Measurements from ENCODE around the gene ATF6.

DNA sequence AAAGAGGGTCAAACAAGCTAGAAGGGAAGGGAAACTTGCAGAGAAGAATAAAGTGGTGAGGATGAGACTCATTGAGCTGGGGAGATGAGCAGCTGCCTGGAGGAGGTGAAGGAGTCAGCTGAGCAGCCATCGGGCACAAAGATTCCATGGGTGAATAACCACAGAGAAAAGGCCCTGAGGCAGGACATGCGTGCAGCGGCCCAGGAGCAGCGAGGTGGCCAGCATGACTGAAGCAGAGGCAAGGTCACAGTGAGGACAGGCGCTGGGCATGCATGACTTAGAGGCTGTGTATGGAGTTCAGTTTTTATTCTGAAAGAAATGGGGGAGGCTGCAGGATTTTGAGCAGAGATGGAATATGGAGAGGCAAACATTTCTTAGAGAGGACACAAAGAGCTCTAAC, 232.7 kb downstream of the ATF6 start:
- TF ChIP-seq, protein P1, sequence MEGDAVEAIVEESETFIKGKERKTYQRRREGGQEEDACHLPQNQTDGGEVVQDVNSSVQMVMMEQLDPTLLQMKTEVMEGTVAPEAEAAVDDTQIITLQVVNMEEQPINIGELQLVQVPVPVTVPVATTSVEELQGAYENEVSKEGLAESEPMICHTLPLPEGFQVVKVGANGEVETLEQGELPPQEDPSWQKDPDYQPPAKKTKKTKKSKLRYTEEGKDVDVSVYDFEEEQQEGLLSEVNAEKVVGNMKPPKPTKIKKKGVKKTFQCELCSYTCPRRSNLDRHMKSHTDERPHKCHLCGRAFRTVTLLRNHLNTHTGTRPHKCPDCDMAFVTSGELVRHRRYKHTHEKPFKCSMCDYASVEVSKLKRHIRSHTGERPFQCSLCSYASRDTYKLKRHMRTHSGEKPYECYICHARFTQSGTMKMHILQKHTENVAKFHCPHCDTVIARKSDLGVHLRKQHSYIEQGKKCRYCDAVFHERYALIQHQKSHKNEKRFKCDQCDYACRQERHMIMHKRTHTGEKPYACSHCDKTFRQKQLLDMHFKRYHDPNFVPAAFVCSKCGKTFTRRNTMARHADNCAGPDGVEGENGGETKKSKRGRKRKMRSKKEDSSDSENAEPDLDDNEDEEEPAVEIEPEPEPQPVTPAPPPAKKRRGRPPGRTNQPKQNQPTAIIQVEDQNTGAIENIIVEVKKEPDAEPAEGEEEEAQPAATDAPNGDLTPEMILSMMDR (IDR thresholded peaks at IDR 0.05; ENCODE audit: control extremely low read depth in 1 of 3, insufficient read depth in 1 of 3, low read depth in 1 of 3, low read length in 3 of 3): no peak
- TF ChIP-seq EZH2 (IDR thresholded peaks at IDR 0.05; ENCODE audit: low read depth, low read length, severe bottlenecking) (no peak), EGR1 (IDR thresholded peaks at IDR 0.05; ENCODE audit: borderline replicate concordance, low read depth, low read length) (no peak), JUND (IDR thresholded peaks at IDR 0.05; ENCODE audit: low read length) (no peak)
- TF ChIP-seq, protein P2, sequence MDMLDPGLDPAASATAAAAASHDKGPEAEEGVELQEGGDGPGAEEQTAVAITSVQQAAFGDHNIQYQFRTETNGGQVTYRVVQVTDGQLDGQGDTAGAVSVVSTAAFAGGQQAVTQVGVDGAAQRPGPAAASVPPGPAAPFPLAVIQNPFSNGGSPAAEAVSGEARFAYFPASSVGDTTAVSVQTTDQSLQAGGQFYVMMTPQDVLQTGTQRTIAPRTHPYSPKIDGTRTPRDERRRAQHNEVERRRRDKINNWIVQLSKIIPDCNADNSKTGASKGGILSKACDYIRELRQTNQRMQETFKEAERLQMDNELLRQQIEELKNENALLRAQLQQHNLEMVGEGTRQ (IDR thresholded peaks at IDR 0.05; ENCODE audit: low read length): no peak
- TF ChIP-seq, protein P3, sequence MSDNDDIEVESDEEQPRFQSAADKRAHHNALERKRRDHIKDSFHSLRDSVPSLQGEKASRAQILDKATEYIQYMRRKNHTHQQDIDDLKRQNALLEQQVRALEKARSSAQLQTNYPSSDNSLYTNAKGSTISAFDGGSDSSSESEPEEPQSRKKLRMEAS (IDR thresholded peaks at IDR 0.05): no peak

Data from H1 (cell line).